Fibroblast of villous mesenchyme (primary cell): ENCODE results near the gene ZDHHC7. TPM values are rescaled to one million over a fixed set of nuclear protein-coding genes. Genes with fewer than 3 reads are reported as not detected.

Experiments used
- DNase-seq: peaks from one replicate; pipeline ENCODE4 v3.0.0-alpha.2; 2010; ENCODE audit warnings: low read depth
- H3K4me3 ChIP-seq: 2 replicates; pipeline ENCODE4 v1.5.1; 2011; ENCODE audit warnings: low read depth, mild to moderate bottlenecking, low read length
- CTCF ChIP-seq: IDR thresholded peaks from 2 replicates; pipeline ENCODE4 v1.5.1; 2012; ENCODE audit warnings: low read depth, mild to moderate bottlenecking, low read length; ENCODE audit not compliant: insufficient read depth
- total RNA-seq: library from RNA; depleted of rRNA; stranded (reverse); fragments of >200 nt; gene quantifications from 2 replicates; pipeline ENCODE4 v1.2.3, GENCODE V29; 2012

Gene ZDHHC7
- total RNA-seq, 1 donor = 164 TPM

GRCh38 chr16:85047867-85048455 is 36.6 kb upstream of the ZDHHC7 start:
- DNase-seq = no peak
- no peak for TF ChIP-seq CTCF
- H3K4me3 ChIP-seq = no peak overlapping the region

- no peak for TF ChIP-seq CTCF
- DNase-seq = peak; percentile 76
- peak overlapping the region; percentile 18 for H3K4me3 ChIP-seq
Observed at GRCh38 chr16:85046931-85047866, 35.9 kb upstream of the ZDHHC7 start.

GRCh38 chr16:85046472-85046916 is 35.2 kb upstream of the ZDHHC7 start:
- DNase-seq = no peak
- TF ChIP-seq CTCF = no peak
- H3K4me3 ChIP-seq = no peak overlapping the region

GRCh38 chr16:85045641-85046471 is 34.5 kb upstream of the ZDHHC7 start:
- no peak for TF ChIP-seq CTCF
- DNase-seq = no peak
- H3K4me3 ChIP-seq = no peak overlapping the region

- no peak overlapping the region for H3K4me3 ChIP-seq
- no peak for DNase-seq
- TF ChIP-seq CTCF = no peak
Observed at GRCh38 chr16:85045077-85045476, 33.7 kb upstream of the ZDHHC7 start.

- no peak for DNase-seq
- no peak overlapping the region for H3K4me3 ChIP-seq
- TF ChIP-seq CTCF = no peak
Observed at GRCh38 chr16:85042606-85043005, 31.3 kb upstream of the ZDHHC7 start.
